Fibroblast of villous mesenchyme (primary cell): ENCODE results near the gene EEF1A2. TPM values are rescaled to one million over a fixed set of nuclear protein-coding genes. Genes with fewer than 3 reads are reported as not detected.

Experiments used
- DNase-seq: peaks from one replicate; pipeline ENCODE4 v3.0.0-alpha.2; 2010; ENCODE audit warnings: low read depth
- H3K4me3 ChIP-seq: 2 replicates; pipeline ENCODE4 v1.5.1; 2011; ENCODE audit warnings: low read depth, mild to moderate bottlenecking, low read length
- total RNA-seq: library from RNA; depleted of rRNA; stranded (reverse); fragments of >200 nt; gene quantifications from 2 replicates; pipeline ENCODE4 v1.2.3, GENCODE V29; 2012
- TF ChIP-seq, protein P1 (sequence below): IDR thresholded peaks from 2 replicates; pipeline ENCODE4 v1.5.1; 2012; ENCODE audit warnings: low read depth, mild to moderate bottlenecking, low read length; ENCODE audit not compliant: insufficient read depth

Gene EEF1A2
- under 0.01 and 0.43 TPM in 2 replicates for total RNA-seq

DNA sequence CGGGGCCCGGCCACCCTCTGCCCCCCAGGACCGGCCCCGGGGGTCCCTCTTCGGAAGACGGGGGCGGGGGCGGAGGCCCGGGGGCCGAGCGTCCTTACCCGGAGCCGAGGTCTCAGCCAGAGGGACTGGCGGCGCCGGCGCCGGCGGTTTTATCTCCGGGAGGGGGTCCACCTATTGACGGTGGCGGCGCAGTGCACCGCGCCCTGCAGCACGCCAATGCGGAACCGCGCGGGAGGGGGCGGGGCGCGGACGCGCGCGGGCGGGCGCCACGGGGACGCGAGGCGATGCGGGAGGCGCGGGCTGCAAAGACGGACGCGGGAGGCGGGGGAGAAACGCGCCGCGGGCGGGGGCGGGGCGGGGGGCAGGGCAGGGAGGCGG, at the start of gene EEF1A2:
Gene EEF1A2, minus strand, starts transcription at position 124 of the 378 bp plus-strand sequence. CDS start 1,320 bp downstream, outside the sequence.
- DNase-seq, result no peak
- TF ChIP-seq, protein P1, sequence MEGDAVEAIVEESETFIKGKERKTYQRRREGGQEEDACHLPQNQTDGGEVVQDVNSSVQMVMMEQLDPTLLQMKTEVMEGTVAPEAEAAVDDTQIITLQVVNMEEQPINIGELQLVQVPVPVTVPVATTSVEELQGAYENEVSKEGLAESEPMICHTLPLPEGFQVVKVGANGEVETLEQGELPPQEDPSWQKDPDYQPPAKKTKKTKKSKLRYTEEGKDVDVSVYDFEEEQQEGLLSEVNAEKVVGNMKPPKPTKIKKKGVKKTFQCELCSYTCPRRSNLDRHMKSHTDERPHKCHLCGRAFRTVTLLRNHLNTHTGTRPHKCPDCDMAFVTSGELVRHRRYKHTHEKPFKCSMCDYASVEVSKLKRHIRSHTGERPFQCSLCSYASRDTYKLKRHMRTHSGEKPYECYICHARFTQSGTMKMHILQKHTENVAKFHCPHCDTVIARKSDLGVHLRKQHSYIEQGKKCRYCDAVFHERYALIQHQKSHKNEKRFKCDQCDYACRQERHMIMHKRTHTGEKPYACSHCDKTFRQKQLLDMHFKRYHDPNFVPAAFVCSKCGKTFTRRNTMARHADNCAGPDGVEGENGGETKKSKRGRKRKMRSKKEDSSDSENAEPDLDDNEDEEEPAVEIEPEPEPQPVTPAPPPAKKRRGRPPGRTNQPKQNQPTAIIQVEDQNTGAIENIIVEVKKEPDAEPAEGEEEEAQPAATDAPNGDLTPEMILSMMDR, result no peak

DNA sequence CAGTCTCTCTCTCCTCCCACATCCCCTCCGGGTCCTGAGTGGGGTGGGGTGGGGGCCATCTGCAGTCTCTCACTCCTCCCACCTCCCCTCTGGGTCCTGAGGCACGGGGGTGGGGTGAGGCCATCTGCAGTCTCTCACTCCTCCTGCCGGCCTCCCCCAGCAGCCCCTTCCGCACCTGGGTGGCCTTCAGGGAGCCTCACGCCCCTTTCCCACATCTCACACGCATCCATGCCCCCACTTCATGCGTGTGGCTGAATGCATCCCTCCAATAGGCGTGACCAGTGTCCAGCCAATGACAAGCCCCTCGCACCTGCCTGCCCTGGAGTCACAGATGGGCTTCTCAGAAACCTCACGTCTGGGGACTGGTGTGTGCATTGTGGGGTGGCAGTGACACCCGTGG, 49.7 kb upstream of the EEF1A2 start:
- H3K4me3 ChIP-seq, result no peak overlapping the region
- TF ChIP-seq, protein P1, result no peak
- DNase-seq, result no peak

More for the DNA sequence above, at the start of gene EEF1A2:
- peak within 1 kb of the TSS; percentile 42 for H3K4me3 ChIP-seq

DNA sequence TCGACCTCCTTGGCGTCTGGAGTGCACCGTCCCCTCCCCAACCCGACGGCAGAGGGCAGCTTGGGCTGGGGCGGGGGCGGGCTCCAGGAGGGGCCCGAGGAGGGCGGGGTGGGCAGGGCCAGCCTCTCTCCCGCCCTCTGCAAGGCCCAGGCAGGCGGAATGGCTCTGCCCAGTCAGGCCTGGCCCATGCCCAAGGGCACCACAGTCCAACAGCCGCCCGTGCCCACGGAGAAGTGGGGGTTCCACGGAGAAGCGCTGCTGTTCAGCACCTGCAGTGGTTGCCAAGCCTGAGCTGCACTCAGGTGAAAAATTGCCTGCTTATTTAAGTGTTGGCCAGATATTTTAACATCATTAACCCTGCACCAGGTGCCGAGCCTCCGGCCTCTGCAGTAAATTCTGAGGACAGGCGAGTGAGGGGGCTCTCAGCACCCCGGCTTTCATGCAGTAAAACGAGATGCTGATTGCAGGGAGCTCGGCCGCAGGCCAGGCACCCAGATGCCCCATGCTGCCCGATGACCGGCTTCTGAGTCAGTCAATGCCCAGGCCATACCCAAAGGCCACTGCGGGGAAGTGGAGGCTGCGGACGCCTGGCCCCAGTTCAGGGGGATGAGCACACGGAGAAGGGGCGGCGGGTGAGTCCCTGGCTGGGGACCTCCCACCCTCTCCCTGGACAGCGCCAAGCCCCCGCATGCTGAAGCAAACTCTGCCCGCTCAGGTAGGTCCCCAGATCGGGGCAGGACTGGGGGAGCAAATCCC, 49.0 kb upstream of the EEF1A2 start, which contains the start of gene SRMS:
Gene SRMS, minus strand, starts transcription at position 25 of the 756 bp plus-strand sequence. CDS start 286 bp downstream, outside the sequence.
- TF ChIP-seq, protein P1, result no peak
- no peak for DNase-seq
- no peak within 1 kb of the TSS for H3K4me3 ChIP-seq

DNA sequence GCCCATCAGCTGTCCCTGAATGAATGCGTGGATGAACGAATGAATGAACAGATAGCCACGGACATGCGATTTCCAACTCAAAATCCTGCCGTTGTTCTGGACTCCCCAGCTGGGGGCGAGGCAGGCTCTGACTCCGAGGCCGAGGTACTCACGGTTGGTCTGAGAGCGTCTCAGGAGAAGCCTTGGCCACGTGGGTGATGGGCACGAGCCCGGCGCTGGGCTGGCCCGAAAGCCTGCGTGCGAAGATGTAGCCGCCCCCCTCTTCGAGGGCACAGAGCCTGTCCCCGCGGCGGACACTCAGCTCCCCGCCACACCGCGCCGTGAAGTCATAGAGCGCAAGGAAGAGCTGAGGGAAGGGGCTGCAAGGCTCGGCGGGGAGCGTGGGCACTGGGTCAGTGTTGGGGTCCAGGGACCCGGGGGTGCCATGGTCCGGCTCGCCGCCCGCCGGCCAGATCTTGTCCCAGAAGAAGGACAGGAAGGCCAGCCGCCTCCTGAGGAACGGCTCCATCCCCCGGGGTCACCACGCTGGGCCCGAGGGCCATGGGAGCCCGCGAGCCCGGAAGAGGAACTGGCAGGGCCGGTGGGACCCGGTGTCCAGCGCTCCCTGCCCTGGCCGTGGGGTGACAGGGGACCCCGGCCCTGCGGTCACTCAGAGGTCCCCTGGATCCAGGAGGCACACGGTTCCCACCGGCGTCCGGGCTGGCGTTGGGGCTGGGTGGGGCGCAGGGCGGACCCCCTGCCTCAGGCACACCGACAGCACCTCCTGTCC, 48.3 kb upstream of the EEF1A2 start:
- no peak overlapping the region for H3K4me3 ChIP-seq
- DNase-seq, result no peak
- TF ChIP-seq, protein P1, result no peak

DNA sequence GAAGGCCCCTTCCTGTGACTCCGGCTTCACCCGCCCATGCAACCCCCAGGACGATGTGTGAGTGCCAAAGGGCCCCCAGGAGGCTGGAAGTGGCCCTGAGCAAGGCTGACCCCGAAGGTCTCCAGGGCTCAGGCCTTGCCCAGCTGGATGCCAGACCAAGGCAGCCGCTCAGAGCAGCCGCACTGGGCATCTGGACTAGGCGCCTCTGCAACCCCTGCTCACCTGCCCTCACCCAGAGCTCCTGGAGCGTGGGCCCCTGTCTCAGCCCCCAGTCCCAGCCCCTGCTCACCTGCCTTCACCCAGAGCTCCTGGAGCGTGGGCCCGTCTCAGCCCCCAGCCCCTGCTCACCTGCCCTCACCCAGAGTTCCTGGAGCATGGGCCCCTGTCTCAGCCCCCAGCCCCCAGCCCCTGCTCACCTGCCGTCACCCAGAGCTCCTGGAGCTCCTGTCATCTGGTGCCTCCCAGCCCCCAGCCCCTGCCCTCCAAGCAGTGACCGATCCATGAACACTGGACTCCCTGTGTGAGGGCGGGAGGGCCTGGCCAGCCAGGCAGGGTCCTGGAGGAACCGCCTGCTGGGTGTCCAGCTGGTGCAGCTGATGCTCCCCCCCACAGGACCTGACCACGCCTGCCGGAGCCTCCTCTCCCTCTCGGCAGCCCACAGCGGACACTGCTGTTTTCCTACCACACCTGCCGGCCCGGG, 47.5 kb upstream of the EEF1A2 start:
- TF ChIP-seq, protein P1, result no peak

DNA sequence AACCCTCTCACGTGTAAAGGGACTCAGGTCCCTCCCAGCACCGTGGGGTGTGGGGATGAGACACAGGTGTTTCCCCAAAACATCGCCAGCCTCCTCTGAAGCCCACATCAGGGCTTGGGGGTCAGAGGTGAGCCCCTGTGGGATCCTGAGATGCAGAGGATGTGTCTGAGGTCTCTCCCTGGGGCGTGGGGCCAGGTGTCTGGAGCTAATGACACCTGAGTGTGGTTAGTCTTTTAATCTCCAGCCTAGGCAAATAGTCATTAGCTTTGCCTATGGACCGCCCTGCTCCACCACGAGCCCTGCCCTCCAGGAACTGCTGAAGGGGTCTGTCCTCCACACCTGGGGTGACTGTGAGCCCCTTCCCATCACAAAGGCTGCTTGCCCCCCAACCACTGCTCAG, 46.9 kb upstream of the EEF1A2 start:
- no peak overlapping the region for H3K4me3 ChIP-seq
- TF ChIP-seq, protein P1, result no peak
- DNase-seq, result no peak

More for the DNA sequence above, 47.5 kb upstream of the EEF1A2 start:
- no peak overlapping the region for H3K4me3 ChIP-seq
- no peak for DNase-seq
